Measurements from ENCODE around the gene PDE3A. TPM values are rescaled to one million over a fixed set of nuclear protein-coding genes. Genes with fewer than 3 reads are reported as not detected.

PDE3A gene
- total RNA-seq, 1 experiment from 2014 or later, result 0.36 TPM

DNA sequence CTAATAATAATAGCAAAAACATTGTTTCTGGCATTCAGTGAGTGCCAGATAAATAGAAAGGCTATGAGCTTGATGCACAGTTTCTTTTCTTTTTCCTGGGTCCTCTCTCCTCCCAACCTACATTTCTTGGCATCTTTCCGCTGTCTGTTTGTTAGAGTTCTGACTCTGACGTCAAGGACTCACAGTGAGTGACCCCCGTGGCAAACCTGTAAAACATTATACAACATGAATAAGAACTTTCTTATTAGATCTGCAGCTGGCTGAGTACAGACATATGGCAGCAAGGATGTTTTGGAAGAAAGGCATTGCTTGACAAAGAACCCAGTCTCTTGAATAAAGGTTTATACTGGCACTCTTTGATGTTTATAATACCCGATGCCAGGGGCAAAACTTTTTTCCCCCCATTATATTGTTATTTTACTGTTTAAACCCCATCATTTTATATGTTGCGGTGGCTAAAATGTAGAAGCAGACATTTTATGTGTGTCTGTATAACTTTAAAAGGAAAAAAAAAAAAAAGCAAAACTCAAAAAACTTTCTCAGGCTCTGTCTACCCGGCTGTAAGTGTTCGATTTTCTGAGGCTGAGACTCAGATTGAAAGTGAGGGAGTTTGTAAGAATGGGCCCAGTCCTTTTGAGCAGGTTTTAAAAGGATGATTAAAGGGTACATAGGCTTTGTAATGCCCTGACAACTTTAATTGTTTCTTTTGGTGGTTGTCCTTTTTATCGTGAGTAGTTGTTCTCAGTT is 159.3 kb downstream of the PDE3A start:
- Mint-ChIP-seq H3K4me3 (ENCODE audit: unreplicated experiment) (no peak overlapping the region), H3K9me3 (ENCODE audit: unreplicated experiment) (no peaks in the 10 kb centered on the region), H3K4me1 (ENCODE audit: low read depth, unreplicated experiment) (no peaks in the 10 kb centered on the region), H3K36me3 (ENCODE audit: insufficient read depth, unreplicated experiment) (no peaks in the 10 kb centered on the region), H3K27me3 (ENCODE audit: insufficient read depth, unreplicated experiment) (no peaks in the 10 kb centered on the region), H3K27ac (ENCODE audit: unreplicated experiment) (no peak overlapping the region)
- no peaks in the 10 kb centered on the region for H3K36me3 ChIP-seq (ENCODE audit: control insufficient read depth, insufficient read depth, low read length)
- DNase-seq, result no peak
- no TSS peak for BruUV-seq (replicated peaks)
- TF ChIP-seq, protein P1, sequence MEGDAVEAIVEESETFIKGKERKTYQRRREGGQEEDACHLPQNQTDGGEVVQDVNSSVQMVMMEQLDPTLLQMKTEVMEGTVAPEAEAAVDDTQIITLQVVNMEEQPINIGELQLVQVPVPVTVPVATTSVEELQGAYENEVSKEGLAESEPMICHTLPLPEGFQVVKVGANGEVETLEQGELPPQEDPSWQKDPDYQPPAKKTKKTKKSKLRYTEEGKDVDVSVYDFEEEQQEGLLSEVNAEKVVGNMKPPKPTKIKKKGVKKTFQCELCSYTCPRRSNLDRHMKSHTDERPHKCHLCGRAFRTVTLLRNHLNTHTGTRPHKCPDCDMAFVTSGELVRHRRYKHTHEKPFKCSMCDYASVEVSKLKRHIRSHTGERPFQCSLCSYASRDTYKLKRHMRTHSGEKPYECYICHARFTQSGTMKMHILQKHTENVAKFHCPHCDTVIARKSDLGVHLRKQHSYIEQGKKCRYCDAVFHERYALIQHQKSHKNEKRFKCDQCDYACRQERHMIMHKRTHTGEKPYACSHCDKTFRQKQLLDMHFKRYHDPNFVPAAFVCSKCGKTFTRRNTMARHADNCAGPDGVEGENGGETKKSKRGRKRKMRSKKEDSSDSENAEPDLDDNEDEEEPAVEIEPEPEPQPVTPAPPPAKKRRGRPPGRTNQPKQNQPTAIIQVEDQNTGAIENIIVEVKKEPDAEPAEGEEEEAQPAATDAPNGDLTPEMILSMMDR (IDR thresholded peaks at IDR 0.05; ENCODE audit: insufficient read depth in 1 of 2, low read depth in 1 of 2, low read length in 1 of 2, severe bottlenecking in 1 of 2, unreplicated experiment in 1 of 2), result no peak
- H3K27me3 ChIP-seq (replicated peaks; ENCODE audit: control insufficient read depth, insufficient read depth, low read length), result no peaks in the 10 kb centered on the region
- ChIA-PET POLR2A (no interaction called here), CTCF (no interaction called here)
- H3K4me1 ChIP-seq, result no peaks in the 10 kb centered on the region
- no peaks in the 10 kb centered on the region for H3K9me3 ChIP-seq
- intact Hi-C loops (cut with micrococcal nuclease; ENCODE audit: unreplicated experiment), result no loop called here
- no peak overlapping the region for H3K4me3 ChIP-seq (ENCODE audit: low read depth, low read length)

DNA sequence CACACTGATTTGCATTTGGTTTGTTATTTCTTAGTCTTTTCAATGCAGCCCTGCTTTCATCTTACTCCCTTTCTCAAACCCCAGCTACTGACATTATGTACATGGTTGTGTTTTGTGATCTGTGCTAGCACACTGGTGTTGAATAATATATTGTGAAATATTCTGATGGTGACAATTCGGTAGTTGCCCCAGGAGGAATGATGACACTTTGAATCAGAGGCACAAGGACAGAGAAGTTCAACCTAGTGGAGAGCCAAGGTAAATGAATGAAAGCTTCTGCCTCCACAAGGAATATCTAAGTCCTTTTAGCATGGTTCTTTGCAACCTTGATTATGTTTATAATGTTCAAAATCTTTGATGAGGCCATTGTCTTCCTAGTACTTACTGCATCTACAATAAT is 159.9 kb downstream of the PDE3A start:
- intact Hi-C loops (cut with micrococcal nuclease; ENCODE audit: unreplicated experiment), result no loop called here
- TF ChIP-seq, protein P1 (IDR thresholded peaks at IDR 0.05; ENCODE audit: insufficient read depth in 1 of 2, low read depth in 1 of 2, low read length in 1 of 2, severe bottlenecking in 1 of 2, unreplicated experiment in 1 of 2), result no peak
- no peak overlapping the region for H3K27ac Mint-ChIP-seq (ENCODE audit: unreplicated experiment)
- Histone ChIP-seq H3K27me3 (replicated peaks; ENCODE audit: control insufficient read depth, insufficient read depth, low read length) (no peaks in the 10 kb centered on the region), H3K36me3 (ENCODE audit: control insufficient read depth, insufficient read depth, low read length) (no peaks in the 10 kb centered on the region), H3K4me1 (no peaks in the 10 kb centered on the region), H3K4me3 (ENCODE audit: low read depth, low read length) (no peak overlapping the region), H3K9me3 (no peaks in the 10 kb centered on the region)
- H3K4me1 Mint-ChIP-seq (ENCODE audit: low read depth, unreplicated experiment), result no peaks in the 10 kb centered on the region
- CTCF ChIA-PET, result no interaction called here
- no peaks in the 10 kb centered on the region for H3K27me3 Mint-ChIP-seq (ENCODE audit: insufficient read depth, unreplicated experiment)
- no TSS peak for BruUV-seq (replicated peaks)
- POLR2A ChIA-PET, result no interaction called here
- DNase-seq, result no peak
- no peak overlapping the region for H3K4me3 Mint-ChIP-seq (ENCODE audit: unreplicated experiment)
- H3K9me3 Mint-ChIP-seq (ENCODE audit: unreplicated experiment), result peaks cover 1% of the 10 kb centered on the region
- H3K36me3 Mint-ChIP-seq (ENCODE audit: insufficient read depth, unreplicated experiment), result no peaks in the 10 kb centered on the region

DNA sequence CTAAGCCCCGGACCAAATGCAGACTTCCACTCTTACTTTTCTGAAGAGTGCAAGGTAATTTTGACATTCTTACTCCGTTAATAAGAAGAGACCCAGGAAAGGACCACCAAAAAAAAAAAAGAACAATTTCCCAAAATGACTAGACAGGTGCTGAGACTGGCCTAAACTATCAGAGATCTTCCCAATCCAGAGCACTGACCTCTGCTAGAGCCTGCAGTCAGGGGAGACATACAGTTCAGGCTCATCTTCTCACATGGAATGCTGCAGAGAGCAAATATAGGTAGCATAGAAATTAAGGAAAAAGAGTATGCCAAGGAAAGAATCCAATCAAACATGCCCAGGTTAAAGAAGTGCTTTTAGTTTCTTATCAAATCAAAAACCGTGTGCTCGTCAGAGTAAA is 177.9 kb downstream of the PDE3A start:
- CTCF ChIA-PET, result no interaction called here
- Histone ChIP-seq H3K4me3 (ENCODE audit: low read depth, low read length) (no peak overlapping the region), H3K36me3 (ENCODE audit: control insufficient read depth, insufficient read depth, low read length) (no peaks in the 10 kb centered on the region), H3K27me3 (replicated peaks; ENCODE audit: control insufficient read depth, insufficient read depth, low read length) (no peaks in the 10 kb centered on the region), H3K4me1 (no peaks in the 10 kb centered on the region), H3K9me3 (no peaks in the 10 kb centered on the region)
- H3K4me1 Mint-ChIP-seq (ENCODE audit: low read depth, unreplicated experiment), result no peaks in the 10 kb centered on the region
- POLR2A ChIA-PET, result no interaction called here
- H3K27me3 Mint-ChIP-seq (ENCODE audit: insufficient read depth, unreplicated experiment), result no peaks in the 10 kb centered on the region
- intact Hi-C loops (cut with micrococcal nuclease; ENCODE audit: unreplicated experiment), result no loop called here
- BruUV-seq (replicated peaks), result no TSS peak
- H3K9me3 Mint-ChIP-seq (ENCODE audit: unreplicated experiment), result no peaks in the 10 kb centered on the region
- no peak overlapping the region for H3K4me3 Mint-ChIP-seq (ENCODE audit: unreplicated experiment)
- no peak for DNase-seq
- H3K36me3 Mint-ChIP-seq (ENCODE audit: insufficient read depth, unreplicated experiment), result no peaks in the 10 kb centered on the region
- TF ChIP-seq, protein P1 (IDR thresholded peaks at IDR 0.05; ENCODE audit: insufficient read depth in 1 of 2, low read depth in 1 of 2, low read length in 1 of 2, severe bottlenecking in 1 of 2, unreplicated experiment in 1 of 2), result no peak
- no peak overlapping the region for H3K27ac Mint-ChIP-seq (ENCODE audit: unreplicated experiment)
